ENCODE data around the gene PCGF3.

PCGF3 gene

DNA sequence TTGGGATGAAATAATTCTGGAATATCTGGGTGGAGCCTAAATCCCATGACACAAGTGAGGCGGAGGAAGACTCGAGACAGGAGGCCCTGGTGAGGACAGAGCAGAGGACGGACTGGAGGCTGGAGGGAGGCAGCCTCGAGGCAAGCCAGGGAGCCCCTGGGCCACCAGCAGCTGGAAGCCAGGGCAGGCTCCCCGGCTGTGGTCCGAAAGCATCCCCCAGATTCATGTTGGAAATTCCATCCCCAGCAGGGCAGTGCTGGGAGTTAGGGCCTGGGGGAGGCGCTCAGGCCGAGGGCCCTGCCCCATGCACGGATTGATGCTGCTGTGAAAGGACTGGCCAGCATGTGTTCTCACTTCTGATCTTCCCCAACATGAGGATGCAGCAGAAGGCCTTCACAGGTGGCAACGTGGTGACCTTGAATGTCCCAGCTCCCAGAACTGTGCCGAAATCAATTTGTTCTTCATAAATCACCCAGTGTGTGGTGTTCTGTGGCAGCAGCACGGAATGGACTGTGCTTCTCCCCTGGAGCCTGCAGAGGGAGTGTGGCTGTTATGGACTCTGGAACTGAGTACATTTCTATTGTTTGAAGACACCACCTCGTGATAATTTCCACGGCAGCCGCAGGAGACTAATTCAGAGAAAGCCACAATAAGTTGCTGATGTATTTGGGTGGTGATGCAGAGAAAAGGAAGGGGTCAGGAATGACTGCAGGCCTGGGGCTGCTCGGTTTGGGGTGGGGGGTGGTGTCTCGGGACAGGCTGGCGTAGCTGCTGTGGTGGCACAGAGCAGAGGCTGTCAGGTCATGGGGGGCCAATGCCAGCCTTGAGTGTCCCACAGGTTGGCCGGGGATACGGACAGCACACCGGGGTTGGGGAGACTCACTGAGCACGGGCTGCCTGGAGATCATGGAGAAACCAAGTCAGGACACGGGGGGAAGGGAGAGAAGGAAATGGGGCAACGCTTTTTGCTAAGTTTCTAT lies 56.9 kb downstream of the PCGF3 start:
- Histone ChIP-seq H3K27me3 (ENCODE audit: insufficient read depth, low read length) (no peaks in the 10 kb centered on the region), H2AFZ (ENCODE audit: low read length, unreplicated experiment) (no peak overlapping the region), H3K36me3 (ENCODE audit: insufficient read depth, low read length) (peaks cover 29% of the 10 kb centered on the region), H3K4me3 (ENCODE audit: low read depth, low read length) (no peak overlapping the region), H3K4me1 (ENCODE audit: control insufficient read depth, insufficient read depth, low read length, unreplicated experiment) (peaks cover 8% of the 10 kb centered on the region), H3K79me2 (ENCODE audit: control insufficient read depth, insufficient read depth, low read length, unreplicated experiment) (no peaks in the 10 kb centered on the region), H3K27ac (ENCODE audit: low read depth, low read length) (no peak overlapping the region)

DNA sequence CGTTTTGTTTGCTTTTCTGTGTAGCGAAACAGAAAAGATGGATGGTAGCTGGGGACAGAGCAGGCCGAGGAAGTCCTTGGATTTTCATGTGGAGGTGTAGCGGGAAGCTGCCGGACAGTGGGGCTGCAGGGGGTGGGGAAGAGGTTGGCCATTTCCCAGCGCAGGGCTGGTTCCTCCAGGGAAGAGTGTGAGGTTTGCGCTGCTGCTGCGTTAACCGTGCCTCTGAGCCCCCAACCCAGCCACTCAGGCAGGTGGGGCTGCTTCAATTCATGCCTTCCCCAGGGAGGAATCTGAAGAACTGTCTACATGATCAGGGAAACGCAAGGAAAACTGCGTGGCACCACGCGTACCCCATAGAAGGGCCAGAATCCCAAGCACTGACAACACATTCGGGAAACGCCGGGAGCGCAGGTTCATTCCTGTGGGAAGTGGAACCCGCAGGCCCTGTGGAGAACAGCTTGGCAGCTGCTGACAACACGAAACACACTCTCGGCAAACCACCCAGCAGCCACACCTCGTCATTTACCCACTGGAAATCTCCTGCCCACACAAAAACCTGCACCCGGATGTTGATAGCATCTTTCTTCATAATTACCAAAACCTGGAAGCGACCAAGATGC lies 57.7 kb downstream of the PCGF3 start:
- Histone ChIP-seq H3K27me3 (ENCODE audit: insufficient read depth, low read length) (no peaks in the 10 kb centered on the region), H3K79me2 (ENCODE audit: control insufficient read depth, insufficient read depth, low read length, unreplicated experiment) (no peaks in the 10 kb centered on the region), H3K27ac (ENCODE audit: low read depth, low read length) (no peak overlapping the region), H3K4me3 (ENCODE audit: low read depth, low read length) (no peak overlapping the region), H3K36me3 (ENCODE audit: insufficient read depth, low read length) (peaks cover 29% of the 10 kb centered on the region), H3K4me1 (ENCODE audit: control insufficient read depth, insufficient read depth, low read length, unreplicated experiment) (peaks cover 8% of the 10 kb centered on the region), H2AFZ (ENCODE audit: low read length, unreplicated experiment) (no peak overlapping the region)

DNA sequence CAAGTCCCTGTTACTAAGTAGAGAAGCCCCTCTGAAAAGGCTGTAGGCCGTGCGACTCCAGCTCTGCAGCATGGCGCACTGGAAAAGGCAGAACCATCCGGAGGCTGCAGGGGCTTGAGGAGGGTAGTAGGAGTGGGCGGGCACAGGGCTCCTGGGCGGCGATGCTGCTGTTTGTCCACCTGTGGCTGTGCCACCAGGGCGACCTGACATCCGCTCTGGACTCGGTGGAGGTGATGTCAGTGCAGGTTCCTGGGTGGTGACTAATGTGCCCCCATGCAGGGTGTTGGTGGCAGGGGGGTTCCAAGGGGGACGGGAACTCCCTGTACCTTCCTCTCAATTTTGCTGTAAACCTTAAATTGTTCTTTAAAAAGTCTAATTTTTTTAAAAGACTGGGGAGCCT lies 58.3 kb downstream of the PCGF3 start:
- Histone ChIP-seq H3K27me3 (ENCODE audit: insufficient read depth, low read length) (no peaks in the 10 kb centered on the region), H2AFZ (ENCODE audit: low read length, unreplicated experiment) (no peak overlapping the region), H3K36me3 (ENCODE audit: insufficient read depth, low read length) (peaks cover 30% of the 10 kb centered on the region), H3K79me2 (ENCODE audit: control insufficient read depth, insufficient read depth, low read length, unreplicated experiment) (peaks cover 3% of the 10 kb centered on the region), H3K4me1 (ENCODE audit: control insufficient read depth, insufficient read depth, low read length, unreplicated experiment) (peaks cover 8% of the 10 kb centered on the region), H3K4me3 (ENCODE audit: low read depth, low read length) (no peak overlapping the region), H3K27ac (ENCODE audit: low read depth, low read length) (no peak overlapping the region)

DNA sequence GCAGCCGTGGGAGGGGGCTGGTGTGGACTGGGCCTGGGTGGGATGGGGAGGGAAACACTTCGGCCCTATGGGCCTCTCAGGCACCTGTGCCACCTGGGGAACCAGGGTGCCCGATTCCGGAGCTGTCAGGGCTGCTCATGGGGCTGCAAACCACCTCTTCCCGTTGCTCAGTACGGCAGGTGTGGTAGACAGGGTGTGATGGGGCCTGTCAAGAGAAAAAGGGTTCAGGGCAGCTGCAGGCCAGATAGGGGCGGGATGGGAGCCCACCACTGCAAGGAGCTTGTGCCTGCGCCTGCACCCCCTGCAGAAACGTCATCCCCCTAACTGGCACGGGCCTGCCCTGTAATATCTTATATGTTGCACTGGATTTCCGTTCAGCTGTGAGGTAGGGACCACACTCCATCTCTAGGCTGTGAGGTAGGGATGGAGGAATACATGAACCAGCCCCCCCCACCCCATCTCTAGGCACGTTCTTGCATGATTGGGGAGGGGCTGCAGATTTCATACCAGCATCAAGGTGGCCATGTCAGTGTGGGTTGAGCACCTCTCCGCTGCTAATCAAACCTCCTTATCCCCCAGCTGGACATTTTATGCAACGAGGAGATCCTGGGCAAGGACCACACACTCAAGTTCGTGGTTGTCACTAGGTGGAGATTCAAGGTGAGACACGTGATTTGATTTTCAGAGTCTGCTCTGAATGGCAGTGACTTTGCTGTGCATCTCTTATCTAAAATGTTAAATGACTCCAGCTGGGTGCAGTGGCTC lies 59.0 kb downstream of the PCGF3 start:
- Histone ChIP-seq H3K27ac (ENCODE audit: low read depth, low read length) (no peak overlapping the region), H3K79me2 (ENCODE audit: control insufficient read depth, insufficient read depth, low read length, unreplicated experiment) (peaks cover 10% of the 10 kb centered on the region), H3K4me3 (ENCODE audit: low read depth, low read length) (no peak overlapping the region), H3K4me1 (ENCODE audit: control insufficient read depth, insufficient read depth, low read length, unreplicated experiment) (peaks cover 8% of the 10 kb centered on the region), H3K27me3 (ENCODE audit: insufficient read depth, low read length) (no peaks in the 10 kb centered on the region), H2AFZ (ENCODE audit: low read length, unreplicated experiment) (no peak overlapping the region), H3K36me3 (ENCODE audit: insufficient read depth, low read length) (peaks cover 36% of the 10 kb centered on the region)

DNA sequence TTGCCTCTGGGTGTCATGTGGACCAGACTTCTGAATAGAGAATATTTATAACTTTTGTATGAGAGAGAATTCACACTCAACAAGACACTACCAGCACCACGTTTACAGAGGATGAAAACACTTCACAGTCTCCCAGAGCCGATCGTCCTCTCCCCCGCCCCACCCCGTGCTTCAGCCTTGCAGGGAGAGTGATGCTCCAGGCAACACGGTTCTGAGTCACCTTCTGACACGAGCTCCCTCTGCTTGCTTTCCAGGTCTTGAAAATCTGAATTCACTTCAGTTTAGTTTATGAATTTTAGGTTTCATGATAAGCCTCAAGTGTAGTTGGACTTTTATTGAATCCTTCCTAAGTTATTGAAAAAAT lies 60.5 kb downstream of the PCGF3 start:
- H3K4me3 ChIP-seq (ENCODE audit: low read depth, low read length) = no peak overlapping the region
- no peaks in the 10 kb centered on the region for H3K27me3 ChIP-seq (ENCODE audit: insufficient read depth, low read length)
- peaks cover 20% of the 10 kb centered on the region for H3K79me2 ChIP-seq (ENCODE audit: control insufficient read depth, insufficient read depth, low read length, unreplicated experiment)
- H3K27ac ChIP-seq (ENCODE audit: low read depth, low read length) = peak overlapping the region; percentile 51; the same call in 1 of the 2 replicates
- peaks cover 8% of the 10 kb centered on the region for H3K4me1 ChIP-seq (ENCODE audit: control insufficient read depth, insufficient read depth, low read length, unreplicated experiment)
- H2AFZ ChIP-seq (ENCODE audit: low read length, unreplicated experiment) = no peak overlapping the region
- H3K36me3 ChIP-seq (ENCODE audit: insufficient read depth, low read length) = peaks cover 25% of the 10 kb centered on the region

DNA sequence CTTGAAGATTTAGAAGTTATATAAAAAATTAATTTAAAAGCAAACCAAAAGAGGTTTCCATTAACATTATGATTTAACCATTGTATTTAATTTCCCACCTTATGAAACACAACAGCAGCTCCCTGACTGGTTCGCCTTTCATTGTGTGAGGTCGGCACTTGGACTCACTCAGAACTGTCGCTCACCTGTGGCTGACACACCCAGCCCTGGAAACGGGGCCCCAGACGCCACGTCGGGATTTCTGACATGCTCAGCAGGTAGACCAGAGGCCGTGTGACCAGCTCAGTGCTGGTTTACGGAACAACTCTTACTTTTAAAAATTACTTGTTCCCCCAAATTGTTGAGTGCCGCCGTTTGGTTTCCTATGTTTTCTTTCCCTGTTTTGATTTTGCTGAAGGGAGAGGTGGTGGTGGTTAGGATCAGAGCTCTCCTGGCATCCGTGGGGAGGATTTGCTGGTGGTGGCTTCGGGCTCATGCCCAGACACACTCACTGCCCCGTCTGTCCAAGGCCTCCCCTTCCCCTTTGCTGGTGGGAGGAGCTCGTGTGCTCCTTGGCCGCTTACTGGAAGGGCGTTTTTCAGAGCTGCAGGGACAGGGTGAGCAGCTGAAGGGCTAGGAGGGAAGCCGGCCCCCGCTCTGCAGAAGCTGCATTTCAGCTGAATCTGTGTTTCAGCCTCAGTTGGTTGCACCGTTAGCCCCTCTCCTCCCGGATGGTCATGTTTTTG lies 61.1 kb downstream of the PCGF3 start:
- Histone ChIP-seq H3K36me3 (ENCODE audit: insufficient read depth, low read length) (peaks cover 20% of the 10 kb centered on the region), H3K27ac (ENCODE audit: low read depth, low read length) (peak overlapping the region; percentile 51; the same call in 1 of the 2 replicates), H3K4me1 (ENCODE audit: control insufficient read depth, insufficient read depth, low read length, unreplicated experiment) (peaks cover 9% of the 10 kb centered on the region), H3K4me3 (ENCODE audit: low read depth, low read length) (no peak overlapping the region), H3K79me2 (ENCODE audit: control insufficient read depth, insufficient read depth, low read length, unreplicated experiment) (peaks cover 25% of the 10 kb centered on the region), H3K27me3 (ENCODE audit: insufficient read depth, low read length) (no peaks in the 10 kb centered on the region), H2AFZ (ENCODE audit: low read length, unreplicated experiment) (no peak overlapping the region)

GRCh38 chr4:768076-768475 lies 62.4 kb downstream of the PCGF3 start:
- peaks cover 20% of the 10 kb centered on the region for H3K36me3 ChIP-seq (ENCODE audit: insufficient read depth, low read length)
- no peak overlapping the region for H3K27ac ChIP-seq (ENCODE audit: low read depth, low read length)
- no peaks in the 10 kb centered on the region for H3K27me3 ChIP-seq (ENCODE audit: insufficient read depth, low read length)
- no peak overlapping the region for H3K4me3 ChIP-seq (ENCODE audit: low read depth, low read length)
- peaks cover 13% of the 10 kb centered on the region for H3K4me1 ChIP-seq (ENCODE audit: control insufficient read depth, insufficient read depth, low read length, unreplicated experiment)
- H3K79me2 ChIP-seq (ENCODE audit: control insufficient read depth, insufficient read depth, low read length, unreplicated experiment) = peaks cover 34% of the 10 kb centered on the region
- H2AFZ ChIP-seq (ENCODE audit: low read length, unreplicated experiment) = no peak overlapping the region

DNA sequence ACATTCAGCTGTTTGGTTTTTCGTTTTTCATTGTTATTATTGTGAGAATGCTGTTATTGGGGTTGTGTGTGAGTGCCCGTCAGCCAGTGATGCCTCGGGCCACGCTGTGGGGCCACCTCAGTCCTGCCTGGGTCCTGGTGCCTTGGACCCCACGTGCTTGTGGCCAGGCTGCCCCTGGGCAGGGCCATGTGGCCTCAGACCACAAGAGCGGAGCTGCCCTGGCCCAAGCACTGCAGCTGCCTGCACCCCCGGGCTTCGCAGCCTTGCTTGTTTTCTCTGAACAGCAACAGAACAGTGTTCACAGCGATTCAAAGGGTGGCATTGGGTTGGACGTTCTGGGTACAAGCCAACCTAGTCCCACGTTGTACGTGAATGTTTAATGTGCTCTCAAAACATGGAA lies 63.4 kb downstream of the PCGF3 start:
- no peaks in the 10 kb centered on the region for H3K27me3 ChIP-seq (ENCODE audit: insufficient read depth, low read length)
- no peak overlapping the region for H3K4me3 ChIP-seq (ENCODE audit: low read depth, low read length)
- H3K27ac ChIP-seq (ENCODE audit: low read depth, low read length) = no peak overlapping the region
- peaks cover 13% of the 10 kb centered on the region for H3K4me1 ChIP-seq (ENCODE audit: control insufficient read depth, insufficient read depth, low read length, unreplicated experiment)
- H2AFZ ChIP-seq (ENCODE audit: low read length, unreplicated experiment) = no peak overlapping the region
- H3K79me2 ChIP-seq (ENCODE audit: control insufficient read depth, insufficient read depth, low read length, unreplicated experiment) = peaks cover 43% of the 10 kb centered on the region
- H3K36me3 ChIP-seq (ENCODE audit: insufficient read depth, low read length) = peaks cover 20% of the 10 kb centered on the region

- Histone ChIP-seq H3K27me3 (ENCODE audit: insufficient read depth, low read length) (no peaks in the 10 kb centered on the region), H3K27ac (ENCODE audit: low read depth, low read length) (no peak overlapping the region), H3K79me2 (ENCODE audit: control insufficient read depth, insufficient read depth, low read length, unreplicated experiment) (peaks cover 46% of the 10 kb centered on the region), H3K4me1 (ENCODE audit: control insufficient read depth, insufficient read depth, low read length, unreplicated experiment) (peaks cover 13% of the 10 kb centered on the region), H3K36me3 (ENCODE audit: insufficient read depth, low read length) (peaks cover 24% of the 10 kb centered on the region), H2AFZ (ENCODE audit: low read length, unreplicated experiment) (no peak overlapping the region), H3K4me3 (ENCODE audit: low read depth, low read length) (no peak overlapping the region)
These were observed 63.9 kb downstream of the PCGF3 start for GRCh38 chr4:769511-769910.

DNA sequence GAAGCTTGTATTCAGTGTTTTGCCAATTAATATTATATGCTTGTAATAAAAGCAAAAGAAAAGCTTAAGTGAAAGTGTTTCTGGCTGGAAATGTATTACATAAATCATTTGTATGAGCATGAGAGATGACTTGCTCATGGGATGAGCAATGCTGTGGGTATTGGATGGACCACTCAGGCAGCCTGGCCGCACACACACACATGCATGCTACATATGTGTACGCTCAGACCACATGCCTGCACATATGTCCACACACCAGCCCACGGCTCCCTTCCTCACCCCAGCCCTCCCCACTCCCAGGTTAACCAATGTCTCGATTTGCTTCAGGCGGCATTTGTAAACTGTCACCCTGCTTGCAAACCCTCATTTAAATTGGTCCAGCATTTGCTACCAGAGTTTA lies 64.4 kb downstream of the PCGF3 start:
- Histone ChIP-seq H3K4me3 (ENCODE audit: low read depth, low read length) (no peak overlapping the region), H2AFZ (ENCODE audit: low read length, unreplicated experiment) (no peak overlapping the region), H3K36me3 (ENCODE audit: insufficient read depth, low read length) (peaks cover 29% of the 10 kb centered on the region), H3K79me2 (ENCODE audit: control insufficient read depth, insufficient read depth, low read length, unreplicated experiment) (peaks cover 51% of the 10 kb centered on the region), H3K27me3 (ENCODE audit: insufficient read depth, low read length) (no peaks in the 10 kb centered on the region), H3K27ac (ENCODE audit: low read depth, low read length) (no peak overlapping the region), H3K4me1 (ENCODE audit: control insufficient read depth, insufficient read depth, low read length, unreplicated experiment) (peaks cover 13% of the 10 kb centered on the region)
